Amniotic stem cell (primary cell): ENCODE results near the gene GPSM1.

Experiments used
- DNase-seq: peaks from one replicate; lab custom pipeline; 2025; lab: John Stamatoyannopoulos, UW

GPSM1 gene

GRCh38 chr9:136377341-136378169 lies 50.2 kb downstream of the GPSM1 start:
- DNase-seq: no peak

GRCh38 chr9:136378170-136379002 lies 51.0 kb downstream of the GPSM1 start:
- no peak for DNase-seq

GRCh38 chr9:136379003-136379287 lies 51.6 kb downstream of the GPSM1 start:
- DNase-seq: no peak

- no peak for DNase-seq
Observed at GRCh38 chr9:136379401-136379800, 52.1 kb downstream of the GPSM1 start.

GRCh38 chr9:136379891-136380290 lies 52.6 kb downstream of the GPSM1 start:
- no peak for DNase-seq

GRCh38 chr9:136380381-136380780 lies 53.0 kb downstream of the GPSM1 start:
- no peak for DNase-seq

GRCh38 chr9:136381311-136381710 lies 54.0 kb downstream of the GPSM1 start:
- DNase-seq: no peak

- DNase-seq: no peak
Observed at GRCh38 chr9:136381966-136382513, 54.7 kb downstream of the GPSM1 start.

- no peak for DNase-seq
Observed at GRCh38 chr9:136383436-136383835, 56.1 kb downstream of the GPSM1 start.

- no peak for DNase-seq
Observed at GRCh38 chr9:136385015-136385414, 57.7 kb downstream of the GPSM1 start.

- no peak for DNase-seq
Observed at GRCh38 chr9:136386018-136386417, 58.7 kb downstream of the GPSM1 start.

- no peak for DNase-seq
Observed at GRCh38 chr9:136387217-136387616, 59.9 kb downstream of the GPSM1 start.

GRCh38 chr9:136389396-136389795 lies 62.1 kb downstream of the GPSM1 start:
- no peak for DNase-seq

GRCh38 chr9:136391737-136392537 lies 64.6 kb downstream of the GPSM1 start:
- no peak for DNase-seq

GRCh38 chr9:136392538-136393449 lies 65.5 kb downstream of the GPSM1 start:
- DNase-seq: no peak

GRCh38 chr9:136393531-136393930 lies 66.2 kb downstream of the GPSM1 start:
- no peak for DNase-seq

GRCh38 chr9:136394312-136395019 lies 67.1 kb downstream of the GPSM1 start:
- no peak for DNase-seq

- DNase-seq: no peak
Observed at GRCh38 chr9:136395020-136395340, 67.6 kb downstream of the GPSM1 start.

GRCh38 chr9:136395345-136396218 lies 68.2 kb downstream of the GPSM1 start:
- no peak for DNase-seq

- no peak for DNase-seq
Observed at GRCh38 chr9:136396219-136396515, 68.8 kb downstream of the GPSM1 start.
